Measurements from ENCODE around the gene IVL. TPM values are rescaled to one million over a fixed set of nuclear protein-coding genes. Genes with fewer than 3 reads are reported as not detected.

Gene IVL
- total RNA-seq, 1 experiment from 2014 or later, result not detected

- no peak for DNase-seq (ENCODE audit: low read depth)
Observed at GRCh38 chr1:152886758-152887409, 21.5 kb upstream of the IVL start.

- no peak for DNase-seq (ENCODE audit: low read depth)
Observed at GRCh38 chr1:152888126-152888525, 20.2 kb upstream of the IVL start.

GRCh38 chr1:152899027-152899426 is 9.3 kb upstream of the IVL start:
- DNase-seq (ENCODE audit: low read depth), result no peak

GRCh38 chr1:152899883-152900282 is 8.5 kb upstream of the IVL start:
- DNase-seq (ENCODE audit: low read depth), result no peak

GRCh38 chr1:152901631-152902030 is 6.7 kb upstream of the IVL start:
- no peak for DNase-seq (ENCODE audit: low read depth)

GRCh38 chr1:152902636-152903035 is 5.7 kb upstream of the IVL start:
- no peak for DNase-seq (ENCODE audit: low read depth)

GRCh38 chr1:152904688-152905440 is 3.5 kb upstream of the IVL start:
- DNase-seq (ENCODE audit: low read depth), result no peak

GRCh38 chr1:152906023-152906565 is 2.3 kb upstream of the IVL start:
- no peak for DNase-seq (ENCODE audit: low read depth)

GRCh38 chr1:152909206-152909605 is 860 bp downstream of the IVL start:
- DNase-seq (ENCODE audit: low read depth), result no peak

GRCh38 chr1:152912471-152912870 is 4.1 kb downstream of the IVL start:
- no peak for DNase-seq (ENCODE audit: low read depth)

- DNase-seq (ENCODE audit: low read depth), result no peak
Observed at GRCh38 chr1:152912900-152913299, 4.6 kb downstream of the IVL start.

- no peak for DNase-seq (ENCODE audit: low read depth)
Observed at GRCh38 chr1:152917794-152918193, 9.4 kb downstream of the IVL start.

GRCh38 chr1:152919071-152919470 is 10.7 kb downstream of the IVL start:
- no peak for DNase-seq (ENCODE audit: low read depth)

GRCh38 chr1:152924191-152924590 is 15.8 kb downstream of the IVL start:
- no peak for DNase-seq (ENCODE audit: low read depth)

- no peak for DNase-seq (ENCODE audit: low read depth)
Observed at GRCh38 chr1:152926091-152926490, 17.7 kb downstream of the IVL start.

GRCh38 chr1:152928671-152929070 is 20.3 kb downstream of the IVL start:
- no peak for DNase-seq (ENCODE audit: low read depth)

- DNase-seq (ENCODE audit: low read depth), result no peak
Observed at GRCh38 chr1:152932170-152932811, 23.9 kb downstream of the IVL start.

- DNase-seq (ENCODE audit: low read depth), result no peak
Observed at GRCh38 chr1:152933196-152933595, 24.9 kb downstream of the IVL start.

- DNase-seq (ENCODE audit: low read depth), result no peak
Observed at GRCh38 chr1:152940614-152941013, 32.3 kb downstream of the IVL start.

- DNase-seq (ENCODE audit: low read depth), result no peak
Observed at GRCh38 chr1:152941037-152941711, 32.8 kb downstream of the IVL start.

- DNase-seq (ENCODE audit: low read depth), result no peak
Observed at GRCh38 chr1:152942161-152942560, 33.8 kb downstream of the IVL start.

GRCh38 chr1:152946248-152946647 is 37.9 kb downstream of the IVL start:
- DNase-seq (ENCODE audit: low read depth), result no peak

Measured in LHCN-M2 (cell line).